Measurements from ENCODE around the gene HARS1. TPM values are rescaled to one million over a fixed set of nuclear protein-coding genes. Genes with fewer than 3 reads are reported as not detected.
"Not testable (repeated sequence)": the region's sequence is repeated elsewhere in the genome, so short reads cannot be mapped to it uniquely, and the experiment has no call there.

Gene HARS1
- total RNA-seq, 2 experiments from 2014 or later: 44.3 to 61.6 TPM

DNA sequence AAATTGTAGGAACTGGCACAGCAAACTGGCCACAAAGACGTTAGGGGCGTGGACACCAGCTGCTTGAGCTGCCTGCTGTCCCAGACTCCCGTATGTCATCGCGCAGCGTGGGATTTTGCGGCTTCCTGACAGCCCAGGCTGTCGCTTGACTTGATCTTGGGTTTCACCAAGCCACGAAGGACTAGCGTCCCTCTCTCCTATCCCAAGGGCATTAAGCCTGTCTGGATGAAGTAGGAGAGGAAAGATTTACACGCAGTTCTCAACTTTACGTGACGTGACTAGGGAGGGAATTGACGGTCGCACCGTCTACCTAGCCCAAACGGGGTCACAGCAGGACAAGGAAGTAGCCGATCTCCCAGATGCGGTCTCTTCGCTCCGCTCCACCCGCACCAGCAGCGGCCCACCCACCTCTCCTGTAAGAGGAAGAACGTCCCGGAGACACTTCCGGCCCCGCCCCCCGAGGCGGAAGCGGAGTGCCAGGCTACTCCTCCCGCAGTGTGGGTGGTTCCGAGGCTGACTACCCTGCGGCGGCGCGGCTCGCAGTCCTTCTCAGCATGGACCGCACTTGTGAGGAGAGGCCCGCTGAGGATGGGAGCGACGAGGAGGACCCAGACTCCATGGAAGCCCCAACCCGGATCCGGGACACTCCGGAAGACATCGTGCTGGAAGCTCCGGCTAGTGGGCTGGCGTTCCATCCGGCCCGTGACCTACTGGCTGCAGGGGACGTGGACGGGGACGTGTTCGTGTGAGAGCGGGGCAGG is 26.6 kb downstream of the HARS1 start, which contains the start of gene WDR55:
WDR55 (plus strand) TSS at position 546 of the 761 bp plus-strand sequence; CDS start at position 555, 9 bp downstream.
- H4K20me1 ChIP-seq (ENCODE audit: insufficient read depth, low read length): no peaks in the 10 kb centered on the region
- H3K4me3 ChIP-seq (ENCODE audit: low read depth, low read length, poor library complexity, severe bottlenecking): peak within 1 kb of the TSS; percentile 95
- peaks cover 78% of the 10 kb centered on the region for H3K36me3 ChIP-seq (ENCODE audit: insufficient read depth, low read length)
- H2AFZ ChIP-seq (ENCODE audit: low read length): peak within 1 kb of the TSS; percentile 98
- TF ChIP-seq, protein P1, sequence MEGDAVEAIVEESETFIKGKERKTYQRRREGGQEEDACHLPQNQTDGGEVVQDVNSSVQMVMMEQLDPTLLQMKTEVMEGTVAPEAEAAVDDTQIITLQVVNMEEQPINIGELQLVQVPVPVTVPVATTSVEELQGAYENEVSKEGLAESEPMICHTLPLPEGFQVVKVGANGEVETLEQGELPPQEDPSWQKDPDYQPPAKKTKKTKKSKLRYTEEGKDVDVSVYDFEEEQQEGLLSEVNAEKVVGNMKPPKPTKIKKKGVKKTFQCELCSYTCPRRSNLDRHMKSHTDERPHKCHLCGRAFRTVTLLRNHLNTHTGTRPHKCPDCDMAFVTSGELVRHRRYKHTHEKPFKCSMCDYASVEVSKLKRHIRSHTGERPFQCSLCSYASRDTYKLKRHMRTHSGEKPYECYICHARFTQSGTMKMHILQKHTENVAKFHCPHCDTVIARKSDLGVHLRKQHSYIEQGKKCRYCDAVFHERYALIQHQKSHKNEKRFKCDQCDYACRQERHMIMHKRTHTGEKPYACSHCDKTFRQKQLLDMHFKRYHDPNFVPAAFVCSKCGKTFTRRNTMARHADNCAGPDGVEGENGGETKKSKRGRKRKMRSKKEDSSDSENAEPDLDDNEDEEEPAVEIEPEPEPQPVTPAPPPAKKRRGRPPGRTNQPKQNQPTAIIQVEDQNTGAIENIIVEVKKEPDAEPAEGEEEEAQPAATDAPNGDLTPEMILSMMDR (conservative IDR thresholded peaks at IDR 0.05; ENCODE audit: low read length): no peak
- no peak for TF ChIP-seq EZH2phosphoT487 (IDR thresholded peaks at IDR 0.05; ENCODE audit: borderline replicate concordance, low read depth, low read length)
- BruUV-seq (replicated peaks): TSS peak; percentile 90
- CTCF ChIA-PET (ENCODE audit: unreplicated experiment): no interaction called here
- peaks cover 17% of the 10 kb centered on the region for H3K4me1 ChIP-seq (ENCODE audit: insufficient read depth, low read length, poor library complexity, severe bottlenecking)
- H3K9me3 ChIP-seq (ENCODE audit: low read length): no peaks in the 10 kb centered on the region
- DNase-seq (ENCODE audit: low spot score): peak; percentile 90
- intact Hi-C loops (cut with micrococcal nuclease; ENCODE audit: unreplicated experiment): loop anchor here (1.0 kb wide), 1 partner anchor 27 kb away; the partner anchor contains the start of genes HARS1 and HARS2
- peaks cover 25% of the 10 kb centered on the region for H3K79me2 ChIP-seq (ENCODE audit: insufficient read depth, low read depth, low read length)
- POLR2A ChIA-PET: interaction anchor here (1.4 kb wide), 1 partner anchor 18 kb away, joined by 3 read pairs; no protein-coding TSS in a partner anchor
- peak within 1 kb of the TSS; percentile 39 for H3K27ac ChIP-seq (ENCODE audit: low read depth, low read length, poor library complexity, severe bottlenecking)
- H3K9me2 ChIP-seq (ENCODE audit: insufficient read depth, low read length): no peaks in the 10 kb centered on the region
- peak within 1 kb of the TSS; percentile 88 for H3K4me2 ChIP-seq (ENCODE audit: low read length)

DNA sequence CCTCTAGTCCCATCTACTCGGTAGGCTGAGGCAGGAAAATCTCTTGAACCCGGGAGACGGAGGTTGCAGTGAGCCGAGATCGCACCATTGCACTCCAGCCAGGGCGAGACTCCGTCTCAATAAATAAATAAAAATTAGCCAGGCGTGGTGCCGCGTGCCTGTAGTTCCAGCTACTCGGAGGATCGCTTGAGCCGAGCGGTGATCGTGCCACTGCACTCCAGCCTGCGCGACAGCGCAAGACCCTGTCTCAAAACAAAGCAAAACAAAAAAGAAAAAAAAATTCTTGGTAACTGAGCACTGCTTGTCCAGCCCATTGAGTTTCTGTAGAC is 27.2 kb downstream of the HARS1 start:
- no TSS peak for BruUV-seq (replicated peaks)
- ChIA-PET CTCF (ENCODE audit: unreplicated experiment) (no interaction called here), POLR2A (interaction anchor here (0.6 to 0.8 kb wide), 2 partner anchors 15 to 36 kb away, joined by 3 to 5 read pairs; partner anchors contain the start of gene ZMAT2)
- Histone ChIP-seq H3K4me3 (ENCODE audit: low read depth, low read length, poor library complexity, severe bottlenecking) (peak overlapping the region; percentile 95), H3K9me2 (ENCODE audit: insufficient read depth, low read length) (no peaks in the 10 kb centered on the region), H3K4me2 (ENCODE audit: low read length) (peak overlapping the region; percentile 88), H3K36me3 (ENCODE audit: insufficient read depth, low read length) (peaks cover 78% of the 10 kb centered on the region), H3K27ac (ENCODE audit: low read depth, low read length, poor library complexity, severe bottlenecking) (peak overlapping the region; percentile 39), H4K20me1 (ENCODE audit: insufficient read depth, low read length) (no peaks in the 10 kb centered on the region), H3K9me3 (ENCODE audit: low read length) (no peaks in the 10 kb centered on the region), H3K79me2 (ENCODE audit: insufficient read depth, low read depth, low read length) (peaks cover 25% of the 10 kb centered on the region), H2AFZ (ENCODE audit: low read length) (peak overlapping the region; percentile 98), H3K4me1 (ENCODE audit: insufficient read depth, low read length, poor library complexity, severe bottlenecking) (peaks cover 17% of the 10 kb centered on the region)
- no peak for DNase-seq (ENCODE audit: low spot score)
- intact Hi-C loops (cut with micrococcal nuclease; ENCODE audit: unreplicated experiment): loop anchor here (1.0 kb wide), 1 partner anchor 27 kb away; the partner anchor contains the start of genes HARS1 and HARS2
- TF ChIP-seq EZH2phosphoT487 (IDR thresholded peaks at IDR 0.05; ENCODE audit: borderline replicate concordance, low read depth, low read length): no peak
- TF ChIP-seq, protein P1 (conservative IDR thresholded peaks at IDR 0.05; ENCODE audit: low read length): no peak

DNA sequence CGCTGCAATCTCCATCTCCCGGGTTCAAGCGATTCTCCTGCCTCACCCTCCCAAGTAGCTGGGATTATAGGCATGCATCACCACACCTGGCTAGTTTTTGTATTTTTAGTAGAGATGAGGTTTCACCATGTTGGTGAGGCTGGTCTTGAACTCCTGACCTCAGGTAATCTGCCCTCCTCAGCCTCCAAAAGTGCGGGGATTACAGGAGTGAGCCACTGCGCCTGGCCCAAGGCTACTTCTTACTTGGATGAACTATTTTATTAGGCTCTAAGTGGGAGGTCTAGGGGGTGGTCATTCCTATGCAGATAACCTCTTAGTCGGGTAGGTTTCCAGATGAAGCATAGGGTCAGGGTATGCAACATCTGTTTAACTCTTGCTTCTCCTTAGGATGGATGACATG is 30.8 kb downstream of the HARS1 start:
- H3K36me3 ChIP-seq (ENCODE audit: insufficient read depth, low read length): peaks cover 78% of the 10 kb centered on the region
- H4K20me1 ChIP-seq (ENCODE audit: insufficient read depth, low read length); H2AFZ ChIP-seq (ENCODE audit: low read length); H3K4me1 ChIP-seq (ENCODE audit: insufficient read depth, low read length, poor library complexity, severe bottlenecking); CTCF ChIA-PET (ENCODE audit: unreplicated experiment); BruUV-seq (replicated peaks); POLR2A ChIA-PET; H3K9me2 ChIP-seq (ENCODE audit: insufficient read depth, low read length); H3K79me2 ChIP-seq (ENCODE audit: insufficient read depth, low read depth, low read length); H3K27ac ChIP-seq (ENCODE audit: low read depth, low read length, poor library complexity, severe bottlenecking); intact Hi-C loops (cut with micrococcal nuclease; ENCODE audit: unreplicated experiment); DNase-seq (ENCODE audit: low spot score); H3K4me3 ChIP-seq (ENCODE audit: low read depth, low read length, poor library complexity, severe bottlenecking); H3K9me3 ChIP-seq (ENCODE audit: low read length); H3K4me2 ChIP-seq (ENCODE audit: low read length): not testable (repeated sequence)
